HG02588 (cell line): ENCODE data around the gene GALK2.
"Not testable (repeated sequence)": the region's sequence is repeated elsewhere in the genome, so short reads cannot be mapped to it uniquely, and the experiment has no call there.

Experiments
- ATAC-seq: cut with Tn5 transposase; IDR thresholded peaks from one replicate; pipeline ENCODE4 v1.9.1; 2021; ENCODE audit warnings: mild to moderate bottlenecking, moderate library complexity; ENCODE audit not compliant: unreplicated experiment

Gene GALK2

DNA sequence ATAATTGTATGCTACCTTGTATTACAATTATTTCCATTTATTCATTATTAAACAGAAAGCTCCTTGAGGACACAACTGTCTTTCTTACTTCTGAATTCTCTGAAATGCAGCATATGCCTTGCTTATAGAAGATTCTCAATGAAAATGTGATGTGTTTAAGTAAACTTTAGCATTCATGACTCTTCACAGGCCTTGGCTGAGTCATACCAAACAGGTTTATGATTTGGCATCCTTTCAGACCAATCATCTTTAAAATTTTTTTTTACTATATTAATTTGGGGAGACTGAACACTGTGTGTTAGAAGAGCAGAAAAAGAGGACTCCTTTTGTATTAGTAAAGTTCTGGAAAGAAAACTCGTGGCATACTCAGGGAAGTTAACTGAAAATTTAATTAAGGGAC is 6.4 kb upstream of the GALK2 start:
- no peak for ATAC-seq

DNA sequence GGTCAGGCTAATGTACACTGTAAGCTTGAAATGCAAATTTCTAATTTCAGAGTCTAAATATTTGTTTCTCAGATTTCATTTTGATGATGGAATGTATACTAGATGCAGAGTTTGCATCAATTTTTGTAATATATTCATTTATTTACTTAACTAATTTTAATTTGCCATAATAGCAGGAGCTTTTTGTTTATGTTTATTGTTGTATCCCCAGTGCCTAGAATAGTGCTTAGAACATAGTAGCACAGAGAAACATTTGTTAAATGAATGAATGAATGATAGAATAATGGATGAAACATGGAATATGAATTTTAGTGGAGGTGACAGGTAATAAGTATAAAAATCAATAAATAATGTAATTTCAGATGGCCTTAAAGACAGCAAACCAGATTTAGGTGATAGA is 5.2 kb upstream of the GALK2 start:
- ATAC-seq, result no peak

GRCh38 chr15:49168016-49168415 is 2.0 kb upstream of the GALK2 start:
- ATAC-seq, result no peak

GRCh38 chr15:49171790-49172189 is 1.7 kb downstream of the GALK2 start:
- ATAC-seq, result no peak

- no peak for ATAC-seq
Observed at GRCh38 chr15:49174902-49175301, 4.9 kb downstream of the GALK2 start.

GRCh38 chr15:49175582-49176397 is 5.7 kb downstream of the GALK2 start:
- not testable (repeated sequence) for ATAC-seq

DNA sequence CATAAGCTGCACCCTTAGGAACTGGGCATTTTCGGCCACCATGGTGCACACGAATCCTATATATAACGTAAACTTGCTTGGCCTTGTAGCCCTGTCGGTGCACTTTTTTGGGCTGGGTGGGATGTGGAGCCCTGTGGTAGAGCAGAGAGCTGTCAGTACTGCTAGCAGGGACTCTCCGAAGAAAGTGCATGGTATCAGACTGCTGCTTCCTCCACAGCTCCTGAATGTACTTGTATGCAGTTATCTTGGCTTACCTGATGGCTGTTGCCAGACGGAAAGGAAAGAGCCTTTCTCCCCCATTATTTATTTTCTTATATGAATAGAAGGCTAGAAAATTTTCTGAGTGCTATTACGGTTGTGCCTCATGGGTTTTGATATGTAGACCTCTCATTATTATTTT is 8.4 kb downstream of the GALK2 start:
- ATAC-seq, result no peak

GRCh38 chr15:49179433-49180190 is 9.6 kb downstream of the GALK2 start:
- no peak for ATAC-seq

- ATAC-seq, result no peak
Observed at GRCh38 chr15:49182128-49182527, 12.1 kb downstream of the GALK2 start.

DNA sequence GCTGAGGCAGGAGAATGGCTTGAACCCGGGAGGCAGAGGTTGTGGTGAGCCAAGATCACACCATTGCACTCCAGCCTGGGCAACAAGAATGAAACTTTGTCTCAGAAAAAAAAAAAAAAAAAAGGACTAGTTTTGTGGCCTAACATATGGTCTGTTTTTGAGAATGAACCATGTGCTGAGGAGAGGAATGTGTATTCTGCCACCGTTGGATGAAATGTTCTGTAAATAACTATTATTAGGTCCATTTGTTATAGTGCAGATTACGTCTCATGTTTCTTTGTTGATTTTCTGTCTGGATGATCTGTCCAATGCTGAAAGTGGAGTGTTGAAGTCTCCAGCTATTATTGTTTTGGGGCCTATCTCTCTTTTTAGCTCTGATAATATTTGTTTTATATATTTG is 13.7 kb downstream of the GALK2 start:
- ATAC-seq, result not testable (repeated sequence)

GRCh38 chr15:49185473-49185872 is 15.4 kb downstream of the GALK2 start:
- no peak for ATAC-seq

DNA sequence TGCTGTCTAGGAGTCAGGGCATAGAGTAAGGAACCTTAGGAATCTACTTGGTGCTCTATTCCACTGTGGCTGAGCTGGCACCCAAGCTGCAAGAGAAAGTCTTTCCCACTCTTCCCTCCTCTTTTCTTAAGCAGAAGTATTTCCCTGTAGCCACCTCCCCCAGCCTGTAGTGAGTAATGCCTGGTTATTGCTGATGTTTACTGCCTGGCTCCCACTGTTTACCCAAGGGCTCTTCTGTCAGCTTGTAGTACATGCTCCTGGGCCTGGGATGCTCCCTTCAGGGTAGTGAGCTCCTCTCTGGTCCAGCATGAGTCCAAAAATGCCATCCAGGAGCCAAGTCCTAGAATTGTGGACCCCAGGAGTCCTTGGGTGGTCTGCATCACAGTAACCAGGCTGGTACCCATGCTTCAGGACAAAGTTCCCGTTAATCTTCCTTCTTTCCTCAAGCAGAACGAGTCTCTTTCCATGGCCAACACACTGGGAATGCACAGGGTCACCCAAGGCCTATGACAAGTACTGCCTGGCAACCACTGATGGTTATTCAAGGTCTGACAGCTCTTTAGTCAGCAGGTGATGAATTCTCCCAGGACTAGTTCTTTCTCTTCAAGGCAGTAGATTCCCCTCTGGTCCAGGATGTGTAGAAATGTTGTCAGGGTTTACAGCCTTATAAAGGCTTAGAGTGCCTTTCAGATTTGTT is 17.6 kb downstream of the GALK2 start:
- ATAC-seq, result no peak

DNA sequence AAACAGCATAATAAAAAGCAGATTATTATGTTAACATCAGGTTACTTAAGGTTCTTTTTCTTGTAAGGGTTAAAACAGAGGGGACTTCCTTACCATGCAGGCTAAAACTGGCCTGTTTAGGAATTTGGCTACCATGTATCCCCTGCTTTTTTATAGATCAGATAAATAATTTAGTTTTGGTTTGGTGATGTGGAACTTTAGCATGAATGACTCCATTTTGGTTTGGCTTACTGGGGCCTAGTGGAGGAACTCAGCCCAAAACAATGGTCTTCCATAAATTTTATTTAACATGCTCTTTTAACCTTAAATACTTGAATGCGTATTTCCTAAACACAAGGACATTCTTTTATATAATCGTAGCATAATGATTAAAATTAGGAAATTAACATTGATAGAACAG is 18.9 kb downstream of the GALK2 start:
- no peak for ATAC-seq

DNA sequence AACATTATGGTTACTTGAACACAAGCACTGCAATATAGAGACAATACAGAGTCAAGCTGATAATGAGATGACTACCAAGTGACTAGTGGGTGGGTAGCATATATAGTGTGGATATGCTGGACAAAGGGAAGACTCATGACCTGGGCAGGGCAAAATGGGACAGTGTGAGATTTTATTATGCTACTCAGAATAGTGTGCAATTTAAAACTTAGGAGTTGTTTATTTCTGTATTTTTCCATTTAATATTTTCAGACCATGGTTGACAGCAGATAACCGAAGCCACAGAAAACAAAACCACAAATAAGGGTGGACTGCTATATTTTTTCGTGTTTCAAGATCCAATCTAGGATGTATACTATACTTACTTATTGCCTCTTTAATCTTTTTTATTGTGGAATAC is 19.6 kb downstream of the GALK2 start:
- ATAC-seq, result no peak

DNA sequence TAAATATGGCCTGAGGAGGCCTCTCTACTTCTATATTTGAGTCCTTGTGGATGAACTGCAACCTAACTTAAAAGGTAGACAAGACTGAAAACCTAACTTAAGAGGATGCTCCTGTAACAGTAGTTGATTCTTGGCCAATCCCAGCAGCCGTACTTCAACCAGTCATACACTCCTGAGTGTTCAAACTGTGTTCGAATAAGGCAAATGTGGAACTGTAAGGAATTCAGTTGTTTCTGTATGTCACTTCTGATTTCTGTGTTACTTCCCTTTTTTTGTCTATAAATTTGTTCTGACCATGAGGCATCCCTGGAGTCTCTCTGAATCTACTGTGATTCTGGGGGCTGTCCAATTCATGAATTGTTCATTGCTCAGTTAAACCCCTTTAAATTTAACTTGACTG is 20.5 kb downstream of the GALK2 start:
- ATAC-seq, result no peak

DNA sequence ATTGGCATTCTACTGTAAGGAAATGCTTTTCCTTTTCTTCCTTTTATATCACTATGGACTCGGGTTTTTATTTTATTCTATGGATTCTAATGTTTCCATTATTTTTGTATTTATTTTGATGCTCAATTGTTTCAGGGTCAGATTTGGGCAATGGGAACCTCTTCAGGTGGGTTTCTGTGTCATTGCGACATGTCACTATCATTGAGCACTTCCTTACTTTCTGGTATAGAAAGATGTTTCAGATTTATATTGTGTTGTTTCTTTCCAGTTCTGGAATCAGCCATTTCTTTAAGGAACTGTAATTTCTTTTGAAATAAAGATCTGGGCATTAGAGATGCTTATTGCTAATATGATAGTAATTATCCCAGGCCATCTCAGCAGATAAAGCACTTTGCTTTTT is 21.8 kb downstream of the GALK2 start:
- no peak for ATAC-seq

DNA sequence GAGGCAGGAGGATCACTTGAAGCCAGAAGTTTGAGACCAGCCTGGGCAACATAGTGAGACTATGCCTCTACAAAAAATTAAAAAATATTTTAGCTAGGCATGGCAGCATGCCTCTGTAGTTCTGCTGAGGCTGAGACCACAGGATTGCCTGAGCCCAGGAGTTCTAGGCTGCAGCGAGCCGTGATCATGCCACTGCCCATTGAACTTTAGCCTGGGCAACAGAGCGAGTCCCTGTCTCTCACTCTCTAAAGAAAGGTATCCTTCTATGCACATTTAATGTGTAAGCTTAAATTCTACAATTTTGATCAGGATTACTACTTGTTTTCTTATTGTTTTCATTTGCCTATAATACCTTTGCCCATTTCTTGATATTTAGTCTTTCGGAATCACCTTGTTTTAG is 26.8 kb downstream of the GALK2 start:
- no peak for ATAC-seq

DNA sequence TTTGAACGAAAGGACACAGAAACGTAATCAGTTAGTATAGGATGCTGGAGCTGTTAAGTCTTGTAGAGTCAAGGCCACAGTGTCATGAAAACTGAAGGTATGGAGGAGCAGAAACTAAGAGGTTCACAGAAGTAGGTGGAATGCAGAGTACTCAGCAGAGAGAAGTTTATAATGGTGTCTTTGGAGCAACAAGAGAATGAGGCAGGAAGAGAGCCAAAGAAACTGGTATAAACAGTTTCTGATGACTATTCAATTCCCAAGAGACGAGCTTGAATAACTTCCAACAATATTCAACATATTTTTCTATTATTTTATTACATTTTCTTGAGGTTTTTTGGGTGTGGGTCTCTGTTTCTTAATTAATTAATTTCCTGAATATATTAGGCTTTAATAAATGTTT is 29.6 kb downstream of the GALK2 start:
- ATAC-seq, result no peak

DNA sequence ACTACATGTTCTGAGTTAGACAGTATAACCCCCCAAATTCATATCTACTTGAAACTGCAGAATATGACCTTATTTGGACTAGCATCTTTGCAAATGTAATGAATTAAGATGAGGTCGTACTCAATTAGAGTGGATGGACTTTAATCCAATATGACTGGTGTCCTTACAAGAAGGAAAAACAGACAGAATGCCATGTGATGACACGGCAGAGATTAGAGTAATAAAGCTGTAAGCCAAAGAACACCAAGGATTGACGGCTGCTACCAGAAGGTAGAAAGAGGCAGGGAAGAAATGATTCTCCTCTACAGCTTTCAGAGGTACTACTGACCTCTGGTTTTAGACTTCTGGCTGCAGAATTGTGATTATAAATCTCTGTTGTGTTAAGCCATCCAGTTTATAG is 30.3 kb downstream of the GALK2 start:
- ATAC-seq, result no peak

DNA sequence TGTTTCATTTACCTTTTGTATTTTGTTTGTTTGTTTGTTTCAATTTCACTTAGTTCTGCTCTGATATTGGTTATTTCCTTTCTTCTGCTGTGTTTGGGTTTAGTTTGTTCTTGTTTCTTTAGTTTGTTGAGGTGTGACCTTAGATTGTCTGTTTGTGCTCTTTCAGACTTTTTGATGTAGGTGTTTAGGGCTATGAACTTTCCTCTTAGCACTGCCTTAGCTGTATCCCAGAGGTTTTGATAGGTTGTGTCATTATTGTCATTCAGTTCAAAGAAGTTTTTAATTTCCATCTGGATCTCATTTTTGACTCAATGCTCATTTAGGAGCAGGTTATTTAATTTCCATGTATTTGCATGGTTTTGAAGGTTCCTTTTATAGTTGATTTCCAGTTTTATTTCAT is 38.1 kb downstream of the GALK2 start:
- not testable (repeated sequence) for ATAC-seq

- no peak for ATAC-seq
Observed at GRCh38 chr15:49212897-49213296, 42.9 kb downstream of the GALK2 start.
